Activated B cell treated with CpG ODN at 0.5 μM for 24 hours (primary cell): Measurements from ENCODE around the gene SPRY1. TPM values are rescaled to one million over a fixed set of nuclear protein-coding genes. Genes with fewer than 3 reads are reported as not detected.

ENCODE experiments used
- ATAC-seq: fragments of 200-7000 bp; cut with Tn5 transposase; one replicate; pipeline ENCODE4 v1.10.0; 2021; ENCODE audit warnings: low read depth, mild to moderate bottlenecking, moderate library complexity
- CTCF ChIA-PET: fragments of 350-600 bp; sonication (Branson Sonifier 250); formaldehyde crosslinking; loops from one replicate; lab custom pipeline; 2021; ENCODE audit warnings: antibody characterized with exemption; lab: Charles Lee
- POLR2A ChIA-PET: fragments of 350-600 bp; sonication (Branson Sonifier 250); formaldehyde crosslinking; loops from one replicate; lab custom pipeline; 2021; ENCODE audit warnings: antibody characterized with exemption; lab: Charles Lee
- DNase-seq: peaks from one replicate; pipeline ENCODE4 v3.0.0; 2022
- H3K27ac Mint-ChIP-seq: one replicate; pipeline ENCODE4 v1.8.0; 2020; ENCODE audit warnings: mixed read lengths
- H3K27me3 Mint-ChIP-seq: one replicate; pipeline ENCODE4 v1.8.0; 2021; ENCODE audit warnings: mixed read lengths
- H3K36me3 Mint-ChIP-seq: one replicate; pipeline ENCODE4 v1.8.0; 2021; ENCODE audit warnings: low read depth, mixed read lengths
- H3K4me1 Mint-ChIP-seq: one replicate; pipeline ENCODE4 v1.8.0; 2021; ENCODE audit warnings: mixed read lengths
- H3K4me3 Mint-ChIP-seq: one replicate; pipeline ENCODE4 v1.8.0; 2020; ENCODE audit warnings: mild to moderate bottlenecking, mixed read lengths
- H3K9me3 Mint-ChIP-seq: one replicate; pipeline ENCODE4 v1.8.0; 2020; ENCODE audit warnings: mixed read lengths
- intact Hi-C: fragments of 100-400 bp; cut with micrococcal nuclease; formaldehyde crosslinking; loops from one replicate; pipeline ENCODE4 v1.15.1; 2024
- total RNA-seq: library from RNA; stranded (reverse); gene quantifications from 2 replicates; pipeline ENCODE4 v1.2.3, GENCODE V29; 2022
- TF ChIP-seq, protein P1 (sequence below): fragments of 200-600 bp; IDR thresholded peaks from one replicate; pipeline ENCODE4 v1.8.0; 2022; ENCODE audit warnings: antibody characterized with exemption, mild to moderate bottlenecking

SPRY1 gene
- total RNA-seq, 1 donor from 2014 or later = 4.1 TPM

DNA sequence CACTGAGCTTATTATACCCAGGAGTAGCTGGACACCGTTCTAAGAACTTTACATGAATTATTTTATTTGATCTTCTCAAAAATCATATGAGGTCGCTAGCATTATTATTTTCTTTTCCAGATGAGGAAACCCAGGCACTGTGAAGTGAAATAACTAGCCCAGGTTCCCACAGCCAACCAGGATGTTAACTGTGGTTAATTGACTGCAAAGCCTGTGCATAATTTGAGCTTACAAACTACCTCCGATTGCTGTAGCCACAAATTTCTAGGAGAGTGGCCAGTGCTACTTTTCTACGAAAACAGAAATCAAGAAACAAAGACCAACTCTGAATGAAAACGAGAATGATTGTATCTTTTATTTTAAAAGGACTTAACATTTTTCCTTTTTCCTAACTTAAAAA is 27.2 kb downstream of the SPRY1 start:
- H3K4me1 Mint-ChIP-seq = peaks cover 22% of the 10 kb centered on the region
- intact Hi-C loops = loop anchor here (2.0 kb wide), 1 partner anchor 27 kb away; no protein-coding TSS in a partner anchor
- no peak for ATAC-seq
- ChIA-PET CTCF (no interaction called here), POLR2A (no interaction called here)
- no peak overlapping the region for H3K4me3 Mint-ChIP-seq
- no peak overlapping the region for H3K27ac Mint-ChIP-seq
- no peaks in the 10 kb centered on the region for H3K27me3 Mint-ChIP-seq
- no peak for DNase-seq
- H3K36me3 Mint-ChIP-seq = no peaks in the 10 kb centered on the region
- TF ChIP-seq, protein P1, sequence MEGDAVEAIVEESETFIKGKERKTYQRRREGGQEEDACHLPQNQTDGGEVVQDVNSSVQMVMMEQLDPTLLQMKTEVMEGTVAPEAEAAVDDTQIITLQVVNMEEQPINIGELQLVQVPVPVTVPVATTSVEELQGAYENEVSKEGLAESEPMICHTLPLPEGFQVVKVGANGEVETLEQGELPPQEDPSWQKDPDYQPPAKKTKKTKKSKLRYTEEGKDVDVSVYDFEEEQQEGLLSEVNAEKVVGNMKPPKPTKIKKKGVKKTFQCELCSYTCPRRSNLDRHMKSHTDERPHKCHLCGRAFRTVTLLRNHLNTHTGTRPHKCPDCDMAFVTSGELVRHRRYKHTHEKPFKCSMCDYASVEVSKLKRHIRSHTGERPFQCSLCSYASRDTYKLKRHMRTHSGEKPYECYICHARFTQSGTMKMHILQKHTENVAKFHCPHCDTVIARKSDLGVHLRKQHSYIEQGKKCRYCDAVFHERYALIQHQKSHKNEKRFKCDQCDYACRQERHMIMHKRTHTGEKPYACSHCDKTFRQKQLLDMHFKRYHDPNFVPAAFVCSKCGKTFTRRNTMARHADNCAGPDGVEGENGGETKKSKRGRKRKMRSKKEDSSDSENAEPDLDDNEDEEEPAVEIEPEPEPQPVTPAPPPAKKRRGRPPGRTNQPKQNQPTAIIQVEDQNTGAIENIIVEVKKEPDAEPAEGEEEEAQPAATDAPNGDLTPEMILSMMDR = no peak
- peaks cover 3% of the 10 kb centered on the region for H3K9me3 Mint-ChIP-seq

DNA sequence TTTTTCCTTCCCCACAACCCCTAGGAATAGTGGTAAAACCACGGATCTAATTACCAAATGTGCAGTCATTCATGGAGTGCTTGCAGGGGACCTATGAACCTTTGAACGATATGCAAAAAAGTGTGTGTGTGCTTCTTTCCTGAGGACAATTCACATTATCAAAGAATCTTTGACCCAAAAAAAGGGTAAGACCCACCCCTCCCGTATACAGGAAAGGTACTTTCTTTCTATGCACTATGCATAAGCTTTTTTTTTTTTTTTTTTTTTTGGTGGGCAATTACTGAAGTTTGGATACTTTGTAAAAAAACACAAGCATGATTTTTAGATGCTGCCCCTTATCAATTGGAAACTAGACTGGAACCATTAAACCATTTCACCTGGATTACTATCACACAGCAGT is 31.4 kb downstream of the SPRY1 start:
- Mint-ChIP-seq H3K4me3 (no peak overlapping the region), H3K27ac (no peak overlapping the region), H3K4me1 (peaks cover 8% of the 10 kb centered on the region), H3K9me3 (peaks cover 8% of the 10 kb centered on the region), H3K36me3 (no peaks in the 10 kb centered on the region), H3K27me3 (no peaks in the 10 kb centered on the region)
- CTCF ChIA-PET = no interaction called here
- DNase-seq (no peak), ATAC-seq (no peak)
- intact Hi-C loops = no loop called here
- TF ChIP-seq, protein P1 = no peak
- POLR2A ChIA-PET = no interaction called here

DNA sequence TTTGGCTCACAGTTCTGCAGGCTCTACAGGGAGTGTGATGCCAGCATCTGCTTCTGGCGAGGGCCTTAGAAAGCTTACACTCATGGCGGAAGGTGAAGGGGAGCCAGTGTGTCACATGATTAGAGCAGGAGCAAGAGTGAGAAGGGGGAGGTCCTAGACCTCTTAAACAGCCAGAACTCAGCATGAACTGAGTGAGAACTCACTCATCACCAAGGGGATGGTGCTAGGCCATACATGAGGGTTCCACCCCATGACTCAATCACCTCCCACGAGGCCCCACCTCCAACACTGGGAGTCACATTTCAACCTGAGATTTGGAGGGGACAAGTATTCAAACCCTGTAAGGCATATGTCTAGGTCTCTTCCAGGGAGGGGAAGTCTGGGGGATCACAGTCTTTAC is 33.4 kb downstream of the SPRY1 start:
- DNase-seq (no peak), ATAC-seq (no peak)
- POLR2A ChIA-PET = interaction anchor here (1.0 kb wide), 1 partner anchor 20 kb away, joined by 3 read pairs; no protein-coding TSS in a partner anchor
- Mint-ChIP-seq H3K27me3 (no peaks in the 10 kb centered on the region), H3K9me3 (peaks cover 8% of the 10 kb centered on the region), H3K27ac (no peak overlapping the region), H3K4me1 (peaks cover 4% of the 10 kb centered on the region), H3K36me3 (no peaks in the 10 kb centered on the region), H3K4me3 (no peak overlapping the region)
- intact Hi-C loops = no loop called here
- CTCF ChIA-PET = no interaction called here
- TF ChIP-seq, protein P1 = no peak

DNA sequence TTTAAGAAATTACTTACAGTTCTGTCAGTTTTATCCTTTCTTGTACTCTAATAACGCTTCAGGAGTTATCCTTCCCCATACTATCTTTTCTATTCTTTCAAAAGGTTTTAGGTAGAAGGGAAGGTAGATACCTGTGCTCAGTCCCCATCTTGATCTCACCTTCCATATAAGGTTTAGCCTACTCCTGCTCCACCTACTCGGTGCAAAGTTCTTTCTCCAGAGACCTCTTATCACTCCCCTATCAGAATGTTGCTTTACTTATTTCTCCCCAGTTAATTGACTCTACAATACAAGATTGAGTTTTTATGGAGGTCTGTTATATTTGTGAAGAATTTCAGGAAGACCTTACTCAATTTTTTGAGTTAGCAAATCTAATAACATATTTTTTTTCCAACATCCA is 33.9 kb downstream of the SPRY1 start:
- H3K27me3 Mint-ChIP-seq = no peaks in the 10 kb centered on the region
- ChIA-PET POLR2A (interaction anchor here (0.6 to 1.0 kb wide), 2 partner anchors 19 to 589 kb away, joined by 3 read pairs; no protein-coding TSS in a partner anchor), CTCF (no interaction called here)
- no peak overlapping the region for H3K4me3 Mint-ChIP-seq
- peaks cover 8% of the 10 kb centered on the region for H3K9me3 Mint-ChIP-seq
- ATAC-seq = no peak
- intact Hi-C loops = no loop called here
- no peak for DNase-seq
- H3K4me1 Mint-ChIP-seq = peaks cover 4% of the 10 kb centered on the region
- TF ChIP-seq, protein P1 = no peak
- H3K36me3 Mint-ChIP-seq = no peaks in the 10 kb centered on the region
- H3K27ac Mint-ChIP-seq = no peak overlapping the region

DNA sequence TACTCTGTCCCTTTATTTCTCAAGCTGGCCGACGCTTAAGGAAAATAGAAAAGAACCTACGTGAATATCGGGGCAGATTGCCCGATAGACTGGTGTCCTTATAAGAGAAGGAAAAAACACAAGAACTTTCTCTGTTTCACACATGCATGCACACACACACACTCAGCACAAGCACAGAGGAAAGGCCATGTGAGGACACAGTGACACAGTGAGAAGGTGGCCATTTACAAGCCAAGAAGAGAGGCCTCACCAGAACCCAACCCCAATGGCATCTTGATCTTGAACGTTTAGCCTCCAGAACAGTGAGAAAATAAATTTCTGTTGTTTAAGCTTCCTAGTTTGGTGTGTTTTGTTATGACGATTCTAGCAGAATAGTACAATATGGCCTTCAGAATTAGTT is 37.0 kb downstream of the SPRY1 start:
- Mint-ChIP-seq H3K27ac (no peak overlapping the region), H3K4me3 (no peak overlapping the region), H3K4me1 (peaks cover 4% of the 10 kb centered on the region), H3K27me3 (no peaks in the 10 kb centered on the region), H3K36me3 (no peaks in the 10 kb centered on the region), H3K9me3 (peaks cover 6% of the 10 kb centered on the region)
- TF ChIP-seq, protein P1 = no peak
- intact Hi-C loops = no loop called here
- CTCF ChIA-PET = no interaction called here
- DNase-seq = no peak
- no peak for ATAC-seq
- POLR2A ChIA-PET = no interaction called here
